SU-DHL-6 (cell line): ENCODE results near the gene TSPAN18.
A peak's percentile ranks its signal among the peaks of the same experiment; 100 is the strongest.

Experiments used
- H2AFZ ChIP-seq: fragments of 200-600 bp; sonication (generic); 2 replicates; pipeline ENCODE4 v1.6.1; 2014; ENCODE audit warnings: low read depth, mild to moderate bottlenecking, moderate library complexity, mixed read lengths, antibody characterized with exemption, low read length; ENCODE audit not compliant: severe bottlenecking
- H3F3A ChIP-seq: fragments of 200-600 bp; shearing (Covaris generic); 2 replicates; pipeline ENCODE4 v1.6.0; 2016; ENCODE audit warnings: antibody characterized with exemption, mild to moderate bottlenecking; ENCODE audit not compliant: insufficient read depth
- H3K27ac ChIP-seq: fragments of 200-600 bp; sonication (generic); 2 replicates; pipeline ENCODE4 v1.5.1; 2016; ENCODE audit warnings: low read depth, mild to moderate bottlenecking, low read length, moderate library complexity, mixed read lengths
- H3K27me3 ChIP-seq: fragments of 200-600 bp; sonication (generic), shearing (Covaris generic); 2 replicates; pipeline ENCODE4 v1.6.0; 2014; ENCODE audit warnings: mild to moderate bottlenecking, low read length
- H3K36me3 ChIP-seq: fragments of 200-600 bp; sonication (generic); 2 replicates; pipeline ENCODE4 v1.6.1; 2014; ENCODE audit warnings: mild to moderate bottlenecking, low read length, mixed read lengths
- H3K4me2 ChIP-seq: fragments of 300-600, 200-600 bp; shearing (Covaris generic), sonication (generic); 2 replicates; pipeline ENCODE4 v1.6.0; 2014; ENCODE audit warnings: low read length, low read depth, mild to moderate bottlenecking; ENCODE audit not compliant: poor library complexity, severe bottlenecking
- H3K4me3 ChIP-seq: fragments of 200-600 bp; sonication (generic); 2 replicates; pipeline ENCODE4 v1.5.1; 2014; ENCODE audit warnings: antibody characterized with exemption, low read length, mild to moderate bottlenecking, mixed read lengths; ENCODE audit not compliant: insufficient read depth, poor library complexity, severe bottlenecking
- H3K79me2 ChIP-seq: fragments of 200-600 bp; sonication (generic); 2 replicates; pipeline ENCODE4 v1.6.1; 2014; ENCODE audit warnings: mild to moderate bottlenecking, low read length, moderate library complexity; ENCODE audit not compliant: insufficient read depth
- H3K9ac ChIP-seq: fragments of 200-600 bp; sonication (generic); 2 replicates; pipeline ENCODE4 v1.7.0; 2014; ENCODE audit warnings: mild to moderate bottlenecking, low read length
- H3K9me2 ChIP-seq: fragments of 200-600 bp; sonication (generic); replicated peaks from 2 replicates; pipeline ENCODE4 v1.6.1; 2014; ENCODE audit warnings: low read length; ENCODE audit not compliant: insufficient read depth
- H3K9me3 ChIP-seq: fragments of 200-600 bp; sonication (generic); 2 replicates; pipeline ENCODE4 v1.6.1; 2014; ENCODE audit warnings: low read length, mixed read lengths; ENCODE audit not compliant: insufficient read depth
- H4K20me1 ChIP-seq: fragments of 200-600 bp; sonication (generic); 2 replicates; pipeline ENCODE4 v1.6.1; 2014; ENCODE audit warnings: low read depth, mild to moderate bottlenecking, antibody characterized with exemption, low read length, moderate library complexity, mixed read lengths
- CTCF ChIP-seq: fragments of 200-600 bp; sonication (generic); IDR thresholded peaks from one replicate; pipeline ENCODE4 v1.5.1; 2017; ENCODE audit warnings: antibody characterized with exemption, mild to moderate bottlenecking, low read length, moderate library complexity; ENCODE audit not compliant: insufficient read depth, poor library complexity, severe bottlenecking
- EZH2phosphoT487 ChIP-seq: fragments of 200-600 bp; sonication (generic), shearing (Covaris generic); conservative IDR thresholded peaks from 2 replicates; pipeline ENCODE4 v1.6.1; 2018; ENCODE audit warnings: mild to moderate bottlenecking, antibody characterized with exemption, low read length, moderate library complexity, mixed read lengths

TSPAN18 gene

GRCh38 chr11:44725757-44726282 lies 942 bp upstream of the TSPAN18 start:
- no peak overlapping the region for H3K9ac ChIP-seq
- H3K36me3 ChIP-seq: no peaks in the 10 kb centered on the region
- no peaks in the 10 kb centered on the region for H3K9me3 ChIP-seq
- no peak overlapping the region for H3K4me2 ChIP-seq
- H3K79me2 ChIP-seq: no peaks in the 10 kb centered on the region
- no peak for TF ChIP-seq EZH2phosphoT487
- no peak for TF ChIP-seq CTCF
- H2AFZ ChIP-seq: no peak overlapping the region
- H3K4me3 ChIP-seq: no peak overlapping the region
- H3K27ac ChIP-seq: no peak overlapping the region
- no peaks in the 10 kb centered on the region for H3K27me3 ChIP-seq
- no peaks in the 10 kb centered on the region for H4K20me1 ChIP-seq
- H3F3A ChIP-seq: no peaks in the 10 kb centered on the region
- no peaks in the 10 kb centered on the region for H3K9me2 ChIP-seq

GRCh38 chr11:44727114-44727372 lies 281 bp downstream of the TSPAN18 start:
- Histone ChIP-seq H4K20me1 (no peaks in the 10 kb centered on the region), H3K9me3 (no peaks in the 10 kb centered on the region), H3K36me3 (no peaks in the 10 kb centered on the region), H3K27me3 (no peaks in the 10 kb centered on the region), H3K79me2 (no peaks in the 10 kb centered on the region), H2AFZ (no peak overlapping the region), H3K9ac (no peak overlapping the region), H3K9me2 (no peaks in the 10 kb centered on the region), H3K4me2 (no peak overlapping the region), H3F3A (no peaks in the 10 kb centered on the region), H3K27ac (no peak overlapping the region), H3K4me3 (no peak overlapping the region)
- no peak for TF ChIP-seq EZH2phosphoT487
- TF ChIP-seq CTCF: no peak

- H4K20me1 ChIP-seq: no peaks in the 10 kb centered on the region
- no peaks in the 10 kb centered on the region for H3K36me3 ChIP-seq
- H3K79me2 ChIP-seq: no peaks in the 10 kb centered on the region
- no peaks in the 10 kb centered on the region for H3K9me2 ChIP-seq
- no peak overlapping the region for H3K4me3 ChIP-seq
- H3F3A ChIP-seq: no peaks in the 10 kb centered on the region
- H3K9me3 ChIP-seq: no peaks in the 10 kb centered on the region
- no peak overlapping the region for H3K27ac ChIP-seq
- H3K4me2 ChIP-seq: no peak overlapping the region
- TF ChIP-seq EZH2phosphoT487: no peak
- TF ChIP-seq CTCF: peak; percentile 73
- H3K9ac ChIP-seq: no peak overlapping the region
- H2AFZ ChIP-seq: no peak overlapping the region
- no peaks in the 10 kb centered on the region for H3K27me3 ChIP-seq
Observed at GRCh38 chr11:44727373-44728287, 868 bp downstream of the TSPAN18 start.
